RWPE2 (cell line): Measurements from ENCODE around the gene GCC2.

Source experiments
- ATAC-seq: fragments of 200-7000 bp; cut with Tn5 transposase; 3 replicates; pipeline ENCODE4 v1.9.1; 2021; ENCODE audit warnings: low read depth
- DNase-seq: peaks from one replicate; pipeline ENCODE4 v3.0.0-alpha.2; 2020; ENCODE audit warnings: low spot score
- H3K27ac ChIP-seq: fragments of 450-650 bp; 2 replicates; pipeline ENCODE4 v1.5.1; 2017; ENCODE audit warnings: mild to moderate bottlenecking; ENCODE audit not compliant: poor library complexity, severe bottlenecking
- H3K27me3 ChIP-seq: fragments of 250-450 bp; sonication (Bioruptor Pico); 2 replicates; pipeline ENCODE4 v1.5.1; 2021; ENCODE audit warnings: mild to moderate bottlenecking, moderate library complexity; ENCODE audit not compliant: insufficient read depth, poor library complexity, severe bottlenecking
- H3K36me3 ChIP-seq: fragments of 250-450 bp; sonication (Bioruptor Pico); 2 replicates; pipeline ENCODE4 v1.5.1; 2020; ENCODE audit warnings: low read depth, mild to moderate bottlenecking, moderate library complexity
- H3K4me1 ChIP-seq: fragments of 250-450 bp; sonication (Bioruptor Pico); 2 replicates; pipeline ENCODE4 v1.5.1; 2021; ENCODE audit warnings: mild to moderate bottlenecking, moderate library complexity; ENCODE audit not compliant: insufficient read depth, poor library complexity, severe bottlenecking
- H3K4me3 ChIP-seq: fragments of 250-450 bp; sonication (Bioruptor Pico); 2 replicates; pipeline ENCODE4 v1.5.1; 2021; ENCODE audit warnings: mild to moderate bottlenecking, moderate library complexity; ENCODE audit not compliant: severe bottlenecking
- H3K9me3 ChIP-seq: fragments of 250-450 bp; sonication (Bioruptor Pico); 2 replicates; pipeline ENCODE4 v1.5.1; 2021; ENCODE audit warnings: mild to moderate bottlenecking, moderate library complexity; ENCODE audit not compliant: severe bottlenecking
- TF ChIP-seq, protein P1 (sequence below): fragments of 450-650 bp; IDR thresholded peaks from one replicate; pipeline ENCODE4 v1.5.1; 2017; ENCODE audit warnings: mild to moderate bottlenecking, moderate library complexity; ENCODE audit not compliant: poor library complexity, severe bottlenecking

GCC2 gene

DNA sequence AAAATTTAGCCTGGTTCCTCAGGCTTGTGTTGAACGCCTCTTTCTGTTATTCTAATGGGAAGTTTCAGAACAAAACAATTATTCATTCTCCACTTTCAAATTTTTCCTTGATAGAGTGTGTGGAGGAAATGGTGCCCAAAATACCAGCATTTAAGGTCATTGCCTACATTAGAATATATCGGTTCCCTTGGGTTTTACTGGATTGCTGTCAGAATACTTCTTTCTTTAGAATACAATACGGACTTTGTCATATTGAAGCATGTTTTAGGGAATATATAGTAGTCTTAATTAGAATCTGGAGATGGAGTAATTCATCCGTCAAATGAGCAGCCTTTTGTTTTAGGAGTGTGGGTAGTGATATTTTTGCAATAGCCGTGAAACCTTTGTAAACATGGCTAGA is 98.6 kb downstream of the GCC2 start:
- Histone ChIP-seq H3K4me3 (no peak overlapping the region), H3K27me3 (no peaks in the 10 kb centered on the region), H3K9me3 (no peaks in the 10 kb centered on the region), H3K36me3 (no peaks in the 10 kb centered on the region), H3K4me1 (no peaks in the 10 kb centered on the region), H3K27ac (no peak overlapping the region)
- TF ChIP-seq, protein P1, sequence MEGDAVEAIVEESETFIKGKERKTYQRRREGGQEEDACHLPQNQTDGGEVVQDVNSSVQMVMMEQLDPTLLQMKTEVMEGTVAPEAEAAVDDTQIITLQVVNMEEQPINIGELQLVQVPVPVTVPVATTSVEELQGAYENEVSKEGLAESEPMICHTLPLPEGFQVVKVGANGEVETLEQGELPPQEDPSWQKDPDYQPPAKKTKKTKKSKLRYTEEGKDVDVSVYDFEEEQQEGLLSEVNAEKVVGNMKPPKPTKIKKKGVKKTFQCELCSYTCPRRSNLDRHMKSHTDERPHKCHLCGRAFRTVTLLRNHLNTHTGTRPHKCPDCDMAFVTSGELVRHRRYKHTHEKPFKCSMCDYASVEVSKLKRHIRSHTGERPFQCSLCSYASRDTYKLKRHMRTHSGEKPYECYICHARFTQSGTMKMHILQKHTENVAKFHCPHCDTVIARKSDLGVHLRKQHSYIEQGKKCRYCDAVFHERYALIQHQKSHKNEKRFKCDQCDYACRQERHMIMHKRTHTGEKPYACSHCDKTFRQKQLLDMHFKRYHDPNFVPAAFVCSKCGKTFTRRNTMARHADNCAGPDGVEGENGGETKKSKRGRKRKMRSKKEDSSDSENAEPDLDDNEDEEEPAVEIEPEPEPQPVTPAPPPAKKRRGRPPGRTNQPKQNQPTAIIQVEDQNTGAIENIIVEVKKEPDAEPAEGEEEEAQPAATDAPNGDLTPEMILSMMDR = no peak
- DNase-seq = no peak
- ATAC-seq = no peak

DNA sequence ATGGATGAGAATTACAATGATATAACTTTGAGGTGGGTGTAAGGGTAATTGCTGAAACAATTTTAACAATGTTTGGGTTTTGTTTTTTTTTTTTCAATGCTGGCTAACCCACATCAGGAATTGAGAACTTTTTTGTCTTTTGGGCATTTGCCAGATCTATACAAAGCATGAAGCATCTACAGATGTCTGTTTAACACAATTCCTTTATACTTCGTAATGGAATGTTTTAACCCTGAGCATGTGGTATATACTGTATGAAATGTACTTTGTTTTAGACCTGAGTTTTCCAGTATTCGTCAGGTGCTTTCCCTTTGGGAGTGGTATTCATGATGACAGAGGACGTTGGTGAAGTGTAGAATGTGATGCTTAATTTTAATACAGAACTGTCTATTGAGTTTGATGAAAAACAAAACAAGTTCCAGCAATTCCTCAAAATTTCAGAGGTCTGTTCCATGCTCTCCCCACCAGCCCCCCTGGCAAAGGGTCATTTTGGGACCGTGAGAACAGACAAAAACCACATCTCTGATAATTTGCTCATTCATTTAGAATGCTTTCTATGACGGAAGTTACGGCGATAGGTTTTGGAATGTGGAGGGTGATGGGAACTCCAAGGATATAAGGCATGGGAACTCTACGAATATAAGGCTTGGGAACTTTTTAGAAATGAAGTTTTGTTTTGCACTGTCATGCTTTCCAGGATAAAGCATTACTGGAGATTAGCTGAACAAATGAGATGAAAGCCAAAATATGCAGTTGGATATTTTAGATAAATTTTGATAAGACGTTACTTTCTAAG is 99.4 kb downstream of the GCC2 start:
- DNase-seq = no peak
- H3K9me3 ChIP-seq = no peaks in the 10 kb centered on the region
- H3K36me3 ChIP-seq = no peaks in the 10 kb centered on the region
- H3K27ac ChIP-seq = no peak overlapping the region
- H3K4me1 ChIP-seq = no peaks in the 10 kb centered on the region
- no peak for ATAC-seq
- TF ChIP-seq, protein P1 = no peak
- H3K27me3 ChIP-seq = no peaks in the 10 kb centered on the region
- H3K4me3 ChIP-seq = no peak overlapping the region

DNA sequence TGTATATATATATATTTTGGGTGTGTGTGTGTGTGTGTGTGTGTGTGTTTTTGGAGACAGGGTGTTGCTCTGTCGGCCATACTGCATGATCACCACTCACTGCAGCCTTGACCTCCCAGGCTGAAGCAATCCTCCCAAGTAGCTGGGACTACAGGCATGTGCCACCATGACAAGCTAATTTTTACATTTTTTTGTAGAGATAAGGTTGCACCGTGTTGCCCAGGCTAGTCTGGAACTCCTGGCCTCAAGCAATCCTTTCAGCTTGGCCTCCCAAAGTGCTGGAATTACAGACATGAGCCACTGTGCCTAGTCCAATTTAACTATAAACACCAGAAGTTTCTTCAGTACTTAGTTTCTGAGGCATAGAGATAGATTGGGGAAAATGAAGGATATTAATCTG is 103.6 kb downstream of the GCC2 start:
- H3K27ac ChIP-seq = no peak overlapping the region

DNA sequence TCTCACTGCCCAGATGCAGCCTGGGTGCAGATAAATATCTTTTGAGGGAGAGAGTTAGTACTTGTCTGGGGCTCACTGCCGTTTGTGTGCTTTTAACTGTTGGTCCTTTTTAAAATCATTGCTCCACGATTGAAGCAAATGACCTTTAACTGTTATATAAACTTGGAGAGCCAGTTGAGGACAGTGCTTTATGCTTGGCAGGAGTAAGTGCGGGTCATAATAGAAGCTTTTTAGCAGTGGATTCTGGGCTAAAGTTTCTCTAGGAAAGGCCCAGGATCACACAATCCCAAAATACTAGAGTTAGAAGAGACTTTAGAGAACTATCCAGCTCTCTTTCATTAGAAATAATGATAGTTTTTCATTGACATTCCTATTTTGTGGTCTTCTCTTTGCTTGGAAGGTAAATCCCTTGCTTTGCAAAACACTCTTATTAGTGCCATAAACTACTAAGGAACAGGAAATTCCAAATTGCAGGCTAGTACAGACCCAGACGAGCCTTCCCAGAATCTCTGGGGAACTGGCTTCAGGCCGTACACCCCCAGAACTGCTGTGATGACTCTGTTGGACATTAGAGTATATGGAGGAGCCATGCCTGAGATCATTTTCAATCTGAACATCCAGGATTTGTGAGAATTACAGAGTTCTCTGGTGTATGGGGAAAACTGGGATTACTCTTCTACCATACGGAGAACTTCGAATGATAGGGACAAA is 104.4 kb downstream of the GCC2 start:
- H3K27ac ChIP-seq = no peak overlapping the region
- H3K4me1 ChIP-seq = no peaks in the 10 kb centered on the region
- H3K36me3 ChIP-seq = no peaks in the 10 kb centered on the region
- no peak overlapping the region for H3K4me3 ChIP-seq
- H3K27me3 ChIP-seq = no peaks in the 10 kb centered on the region
- no peaks in the 10 kb centered on the region for H3K9me3 ChIP-seq
- DNase-seq = no peak
- TF ChIP-seq, protein P1 = no peak
- ATAC-seq = no peak

More for the DNA sequence above, 103.6 kb downstream of the GCC2 start:
- no peak overlapping the region for H3K4me3 ChIP-seq
- ATAC-seq = no peak
- no peaks in the 10 kb centered on the region for H3K9me3 ChIP-seq
- H3K36me3 ChIP-seq = no peaks in the 10 kb centered on the region
- DNase-seq = no peak
- no peaks in the 10 kb centered on the region for H3K4me1 ChIP-seq
- TF ChIP-seq, protein P1 = no peak
- no peaks in the 10 kb centered on the region for H3K27me3 ChIP-seq

DNA sequence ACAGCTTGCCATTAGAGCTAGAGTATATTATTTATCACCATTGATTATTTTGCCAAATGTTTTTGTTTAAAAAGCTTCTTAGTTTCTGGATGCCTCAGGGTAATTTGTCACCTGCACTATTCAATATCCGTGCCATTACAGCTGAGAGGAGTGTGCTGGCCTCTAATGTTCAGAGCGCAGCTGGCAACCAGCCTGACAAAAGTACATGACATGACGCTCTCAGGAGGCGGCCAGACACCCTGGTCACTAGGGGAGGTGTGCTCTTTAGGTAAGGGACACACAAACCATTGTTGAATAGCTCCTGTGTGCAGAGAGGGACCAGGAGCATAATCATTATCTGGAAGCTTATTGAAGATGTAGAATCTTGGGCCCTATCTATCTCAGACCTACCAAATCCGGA is 105.5 kb downstream of the GCC2 start:
- ATAC-seq (no peak), DNase-seq (no peak)
- Histone ChIP-seq H3K4me1 (no peaks in the 10 kb centered on the region), H3K27ac (no peak overlapping the region), H3K4me3 (no peak overlapping the region), H3K36me3 (no peaks in the 10 kb centered on the region), H3K27me3 (no peaks in the 10 kb centered on the region), H3K9me3 (no peaks in the 10 kb centered on the region)
- TF ChIP-seq, protein P1 = no peak
